Inferior parietal cortex (tissue), 1 donor: Measurements from ENCODE around the gene PCNX2.
"Not testable (repeated sequence)": the region's sequence is repeated elsewhere in the genome, so short reads cannot be mapped to it uniquely, and the experiment has no call there.

Source experiments
- DNase-seq: peaks from one replicate; pipeline ENCODE4 v3.0.0-alpha.2; 2016; ENCODE audit errors: extremely low spot score

The PCNX2 gene

DNA sequence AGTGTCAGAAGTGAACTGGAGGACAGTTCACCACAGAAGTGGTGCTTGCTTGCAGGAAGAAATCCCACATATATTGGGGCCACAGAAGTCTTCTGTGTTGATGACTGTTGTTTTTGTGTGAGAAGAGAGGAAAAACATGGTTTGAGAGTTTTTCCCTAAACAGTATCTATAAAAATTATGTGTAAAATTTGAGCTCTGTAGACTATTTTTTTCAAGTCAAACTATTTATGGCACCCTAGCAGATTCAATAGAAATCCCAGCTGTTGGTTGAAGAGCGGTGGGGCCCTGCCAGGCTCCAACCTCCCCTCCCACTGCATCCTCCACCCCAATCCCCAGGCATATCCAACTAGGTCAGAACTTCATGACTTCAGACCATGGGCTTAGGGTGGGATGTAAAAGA, 283.5 kb downstream of the PCNX2 start:
- DNase-seq: no peak

- DNase-seq: no peak
Measured at GRCh38 chr1:233010146-233010545, 285.4 kb downstream of the PCNX2 start.

- no peak for DNase-seq
Measured at GRCh38 chr1:233006541-233006973, 289.0 kb downstream of the PCNX2 start.

DNA sequence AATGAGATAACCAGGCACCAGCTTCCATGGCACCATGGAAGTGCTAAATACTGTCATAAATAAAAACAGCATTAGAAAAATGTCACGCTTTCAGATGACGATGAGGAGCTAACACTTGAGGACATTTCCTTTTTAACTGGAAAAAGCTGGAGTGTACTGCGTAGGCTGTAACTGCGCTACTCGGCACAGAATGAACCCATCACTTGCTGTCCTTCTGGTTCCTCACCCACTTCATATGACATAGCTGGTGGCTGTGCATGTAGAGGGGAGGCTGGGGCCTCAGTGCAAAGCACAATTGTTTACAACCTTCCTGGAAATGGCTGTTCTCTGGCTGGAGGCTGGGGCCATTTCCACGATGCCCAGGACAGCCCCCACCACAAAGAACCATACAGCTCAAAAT, 289.4 kb downstream of the PCNX2 start:
- no peak for DNase-seq

DNA sequence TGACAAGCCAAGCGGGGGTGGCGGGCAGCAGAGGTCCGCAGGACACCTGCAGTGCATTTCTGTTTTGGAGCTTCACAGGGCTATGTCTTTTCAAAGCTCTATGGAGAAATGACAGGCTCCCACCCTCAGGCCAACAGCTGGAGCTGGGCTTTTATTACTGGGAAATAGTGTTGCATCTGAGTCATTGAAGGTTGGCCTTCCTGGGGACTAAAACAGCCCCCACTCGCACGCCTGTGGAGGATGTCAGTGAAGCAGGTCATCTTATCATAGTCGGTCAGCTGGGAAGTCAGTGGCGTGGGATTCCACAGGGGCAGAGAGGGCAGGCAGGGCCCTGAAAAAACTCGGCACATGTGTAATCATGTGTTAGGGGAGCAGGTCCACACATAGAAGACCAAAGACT, 289.8 kb downstream of the PCNX2 start:
- no peak for DNase-seq

- DNase-seq: no peak
Measured at GRCh38 chr1:233005156-233005555, 290.4 kb downstream of the PCNX2 start.

DNA sequence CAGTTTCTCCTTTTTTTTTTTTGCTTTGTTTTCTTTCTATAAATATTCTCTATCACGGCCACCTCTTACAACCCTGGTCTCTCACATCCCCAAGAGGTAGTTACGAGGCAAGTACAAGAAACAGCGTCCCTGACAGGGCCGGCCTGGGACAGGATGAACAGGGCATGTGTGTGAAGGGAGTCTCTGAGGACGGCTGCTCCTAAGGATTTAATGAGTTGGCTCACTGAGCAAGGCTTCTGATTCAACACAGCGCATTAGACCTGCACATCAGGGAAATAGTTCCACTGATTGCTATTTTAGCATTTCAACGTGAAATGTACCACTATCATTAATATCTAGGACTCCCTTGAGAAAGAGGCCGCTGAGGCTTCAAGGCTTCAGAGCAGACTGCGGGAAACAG, 291.1 kb downstream of the PCNX2 start:
- DNase-seq: no peak

- DNase-seq: not testable (repeated sequence)
Measured at GRCh38 chr1:233003638-233004037, 291.9 kb downstream of the PCNX2 start.

DNA sequence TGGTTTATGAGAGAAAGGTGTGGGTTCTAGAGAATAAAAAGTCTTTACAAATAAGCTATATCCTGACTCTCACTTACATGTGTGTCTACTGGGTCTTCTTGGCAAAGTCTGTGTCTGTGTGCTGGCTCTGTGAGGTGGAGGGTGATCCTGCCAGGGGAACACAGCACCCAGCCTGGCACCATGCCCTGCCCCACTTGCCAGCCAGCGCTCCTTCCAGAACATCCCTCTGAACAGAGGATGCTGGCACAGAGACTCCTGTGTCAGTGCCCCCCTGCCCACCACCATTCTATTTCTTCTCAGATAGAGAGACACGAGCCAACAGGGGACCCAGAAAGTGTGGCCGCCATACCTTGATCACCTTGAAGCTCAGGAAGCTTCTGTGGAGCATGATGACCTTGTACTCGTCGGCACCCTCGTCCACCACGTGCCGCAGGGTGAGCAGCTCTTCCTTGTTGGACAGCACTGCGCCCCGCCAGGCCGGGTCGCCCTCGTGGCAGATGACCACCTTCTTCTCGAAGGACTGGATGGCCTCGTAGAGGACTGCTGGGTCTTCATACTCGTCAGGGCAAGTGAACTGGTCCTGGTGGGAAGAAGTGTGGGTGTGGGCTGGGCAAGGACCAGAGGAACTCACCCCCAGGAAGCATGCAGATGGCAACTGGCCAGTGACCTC, 295.4 kb downstream of the PCNX2 start:
- DNase-seq: no peak

DNA sequence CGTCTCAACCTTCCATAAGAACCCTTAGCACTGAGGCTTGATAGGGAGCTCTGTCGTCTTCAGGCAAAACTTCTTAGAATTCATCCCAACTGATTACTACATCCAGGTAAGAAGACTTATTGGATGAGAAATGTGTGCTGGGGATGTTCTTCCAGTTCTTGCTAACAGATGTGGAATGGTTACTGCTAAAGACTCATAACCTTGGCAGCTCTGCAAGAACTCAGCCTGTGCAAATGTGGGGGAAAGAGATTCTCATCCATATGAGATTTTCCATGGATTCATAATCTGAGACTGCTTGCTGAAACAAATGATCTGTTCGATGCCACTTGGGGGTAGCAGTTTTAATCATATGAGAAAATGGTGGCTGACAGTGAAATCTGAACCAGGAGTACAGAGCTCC, 296.9 kb downstream of the PCNX2 start:
- no peak for DNase-seq

DNA sequence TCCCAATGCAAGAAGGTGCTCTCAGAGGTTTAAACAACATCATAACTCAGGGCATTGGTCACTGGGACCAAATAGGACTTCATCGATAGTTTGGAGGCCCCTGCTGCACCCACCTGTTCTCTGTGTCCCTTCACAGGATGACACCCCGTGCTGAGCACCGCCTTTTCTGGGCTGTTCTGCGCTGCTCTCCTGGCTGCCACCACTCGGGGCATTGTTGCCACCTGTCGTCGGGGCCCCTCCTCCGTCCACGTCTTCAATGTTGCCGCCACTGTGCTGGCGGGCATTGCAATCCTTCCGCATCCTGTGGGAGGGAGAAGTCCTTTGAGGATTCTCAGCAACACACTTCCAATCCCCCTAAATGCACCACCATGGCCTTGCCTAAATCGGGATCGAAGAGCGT, 297.4 kb downstream of the PCNX2 start:
- no peak for DNase-seq

GRCh38 chr1:232996143-232996542, 299.4 kb downstream of the PCNX2 start:
- no peak for DNase-seq

DNA sequence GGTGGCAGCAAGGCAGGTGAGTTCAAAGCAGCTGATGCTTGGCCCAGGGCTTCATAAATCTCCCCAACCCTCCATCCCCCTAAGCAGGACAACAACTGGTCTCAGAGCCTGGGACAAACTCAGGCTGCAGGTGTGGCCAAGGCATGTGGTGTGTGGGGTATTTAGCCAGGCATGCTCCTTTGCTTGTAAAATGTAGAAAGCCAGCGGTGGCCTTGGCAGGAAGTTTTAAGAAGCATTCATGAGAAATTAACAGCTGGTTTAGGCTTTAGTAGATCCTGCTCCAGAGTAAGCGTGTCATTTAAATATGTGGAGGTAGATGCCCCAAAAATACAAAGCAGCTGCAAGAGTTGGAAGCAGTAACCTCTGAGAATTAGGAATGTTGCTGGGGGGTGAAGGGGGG, 300.3 kb downstream of the PCNX2 start:
- DNase-seq: no peak

DNA sequence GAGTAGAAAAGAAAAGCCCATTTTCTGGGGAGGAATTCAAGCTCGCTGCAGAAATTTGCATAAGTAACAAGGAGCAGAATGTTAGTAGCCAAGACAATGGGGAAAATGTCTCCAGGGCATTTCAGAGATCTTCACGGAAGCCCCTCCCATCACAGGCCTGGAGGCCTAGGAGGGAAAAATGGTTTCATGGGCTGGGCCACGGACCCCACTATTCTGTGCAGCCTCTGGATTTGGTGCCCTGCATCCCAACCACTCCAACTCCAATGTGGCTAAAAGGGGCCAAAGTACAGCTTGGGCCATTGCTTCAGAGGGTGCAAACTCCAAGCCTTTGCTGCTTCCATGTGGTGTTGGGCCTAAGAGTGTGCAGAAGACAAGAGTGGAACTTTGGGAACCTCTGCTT, 302.0 kb downstream of the PCNX2 start:
- no peak for DNase-seq

DNA sequence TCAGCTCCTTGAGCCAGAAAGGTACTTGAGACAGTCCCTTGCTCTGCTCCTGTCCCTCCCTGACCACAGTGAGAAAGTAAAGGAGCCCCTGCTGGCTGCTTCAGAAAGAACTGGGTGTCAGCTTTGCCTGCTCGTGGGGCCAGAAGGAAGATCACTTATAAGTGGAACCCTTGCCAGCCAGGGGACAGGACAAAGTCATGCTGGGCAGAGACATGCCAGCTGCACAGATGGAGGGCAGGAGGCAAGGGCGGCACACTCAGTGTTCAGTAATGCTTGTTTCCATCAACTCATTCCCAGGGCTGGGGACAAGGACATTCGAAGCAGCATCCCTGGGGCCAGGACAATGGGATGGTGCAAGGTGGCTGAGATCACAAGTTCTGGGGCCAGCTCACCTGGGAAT, 303.3 kb downstream of the PCNX2 start:
- no peak for DNase-seq

DNA sequence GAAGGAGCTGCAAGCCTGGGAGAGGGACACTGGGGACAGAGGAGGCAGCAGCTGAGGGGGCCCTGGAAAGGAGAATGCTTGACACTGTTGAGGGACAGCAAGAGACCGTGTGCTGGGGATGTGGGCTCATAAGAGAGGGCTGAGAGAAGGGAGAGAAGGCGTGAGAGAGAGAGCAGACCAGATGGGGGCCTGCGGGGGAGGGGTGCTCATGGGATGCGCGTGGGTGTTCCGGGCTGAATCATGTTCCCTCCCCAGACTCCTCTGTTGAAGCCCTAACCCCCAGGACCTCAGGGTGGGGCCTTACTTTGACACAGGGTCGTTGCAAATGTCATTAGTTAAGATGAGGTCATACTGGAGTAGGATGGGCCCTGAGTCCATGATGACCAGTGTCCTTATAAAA, 304.3 kb downstream of the PCNX2 start:
- DNase-seq: no peak

DNA sequence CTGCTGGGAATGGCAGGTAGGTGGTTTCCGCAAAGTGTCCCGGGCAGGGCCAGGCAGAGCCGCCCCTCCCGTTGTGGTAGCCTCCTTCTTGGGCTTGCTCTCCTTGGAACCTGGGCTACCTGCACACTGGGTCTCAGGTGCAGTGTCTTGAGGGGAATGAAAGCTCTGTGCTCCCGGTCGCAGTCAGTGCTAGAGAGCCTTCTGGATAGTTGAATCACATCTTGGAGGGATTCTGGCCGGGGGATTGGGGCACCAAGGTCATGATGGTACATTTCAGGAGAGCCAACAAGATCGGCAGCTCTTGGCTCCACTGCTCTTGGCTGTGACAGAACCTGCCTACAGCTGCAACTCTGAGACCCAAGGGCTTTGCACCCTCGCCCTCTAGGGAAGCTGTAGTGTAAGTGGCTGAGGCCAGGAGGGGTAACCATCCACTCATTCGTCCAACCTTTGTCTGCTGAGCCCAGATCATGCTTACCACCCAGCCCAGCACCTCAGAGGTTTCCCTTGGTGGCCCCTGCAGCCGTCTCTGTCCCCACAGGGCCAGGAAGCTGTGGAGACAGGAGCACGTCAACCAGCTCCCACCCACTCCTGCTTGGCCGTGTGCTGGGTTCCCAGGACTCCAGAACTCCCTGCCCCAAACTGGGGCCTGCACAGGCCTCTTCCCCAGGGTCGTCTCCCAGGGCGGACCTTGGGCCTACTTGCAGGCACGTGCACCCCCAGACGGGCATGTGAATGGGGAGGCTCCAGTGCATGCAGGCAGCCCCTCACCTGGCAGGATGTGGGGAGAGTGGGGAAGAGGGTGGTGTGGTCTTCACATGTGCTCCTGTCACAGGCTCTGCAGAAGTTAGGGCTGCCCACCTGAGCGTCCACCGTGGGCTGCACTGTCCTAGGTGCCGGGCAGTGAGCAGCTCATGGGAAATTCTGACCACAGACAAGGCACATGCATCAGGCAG, 305.1 kb downstream of the PCNX2 start:
- no peak for DNase-seq

DNA sequence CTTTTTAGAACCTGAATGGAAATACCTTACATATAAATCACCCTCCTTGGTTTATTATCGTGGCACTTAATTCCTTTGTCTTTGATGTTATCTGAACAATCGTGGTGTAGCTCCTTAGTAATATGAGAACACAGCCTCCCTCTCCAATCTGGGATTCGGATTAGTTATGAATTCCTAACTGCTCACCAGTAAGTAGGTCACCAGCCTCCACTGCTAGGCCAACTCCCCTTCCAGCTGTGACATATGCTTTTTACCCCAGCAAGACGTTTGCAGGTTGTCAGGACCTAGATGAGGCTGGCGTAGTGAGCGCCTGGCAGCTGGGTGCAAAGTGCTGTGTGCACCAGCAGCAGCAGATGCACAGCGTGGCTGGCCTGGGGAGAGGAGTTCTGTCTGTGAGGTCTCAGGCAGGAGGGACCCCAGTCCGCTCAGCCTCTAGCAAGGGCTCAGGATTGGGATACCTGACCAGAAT, 306.9 kb downstream of the PCNX2 start:
- DNase-seq: no peak

- no peak for DNase-seq
Measured at GRCh38 chr1:232987774-232988140, 307.8 kb downstream of the PCNX2 start.

DNA sequence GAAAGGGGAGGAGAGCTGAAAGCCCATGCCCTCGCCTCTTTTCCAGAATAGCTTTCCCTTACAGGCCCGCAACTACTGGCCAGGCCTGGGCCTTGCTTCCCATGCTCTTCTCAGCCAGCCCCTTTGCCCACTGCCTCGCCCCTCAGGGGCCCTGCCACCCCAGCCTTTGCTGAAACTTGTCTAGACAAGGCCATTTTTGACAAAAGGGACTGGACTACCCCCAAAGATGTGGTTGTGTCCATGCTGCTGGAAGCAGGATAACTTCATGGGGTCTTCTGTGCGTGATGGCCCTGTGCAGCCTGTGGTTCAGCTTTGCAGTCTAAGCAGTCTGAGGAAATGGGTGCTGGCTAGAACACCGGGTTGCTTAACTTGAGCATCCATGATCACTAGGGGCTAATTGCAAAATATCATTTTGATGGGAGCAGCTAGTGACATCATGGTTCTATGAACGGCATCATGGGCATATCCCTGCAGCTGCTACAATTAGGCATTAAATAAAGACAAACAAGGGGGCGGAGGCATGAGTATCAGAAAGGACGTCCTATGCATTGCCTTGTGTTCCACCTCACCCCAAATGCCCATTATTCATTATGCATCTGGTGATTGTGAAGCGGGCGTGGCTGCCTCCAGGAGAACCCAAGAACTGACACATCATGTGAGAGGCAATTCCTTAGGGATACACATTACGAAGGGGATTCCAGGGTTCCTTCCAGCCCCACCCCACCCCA, 308.3 kb downstream of the PCNX2 start:
- DNase-seq: no peak

DNA sequence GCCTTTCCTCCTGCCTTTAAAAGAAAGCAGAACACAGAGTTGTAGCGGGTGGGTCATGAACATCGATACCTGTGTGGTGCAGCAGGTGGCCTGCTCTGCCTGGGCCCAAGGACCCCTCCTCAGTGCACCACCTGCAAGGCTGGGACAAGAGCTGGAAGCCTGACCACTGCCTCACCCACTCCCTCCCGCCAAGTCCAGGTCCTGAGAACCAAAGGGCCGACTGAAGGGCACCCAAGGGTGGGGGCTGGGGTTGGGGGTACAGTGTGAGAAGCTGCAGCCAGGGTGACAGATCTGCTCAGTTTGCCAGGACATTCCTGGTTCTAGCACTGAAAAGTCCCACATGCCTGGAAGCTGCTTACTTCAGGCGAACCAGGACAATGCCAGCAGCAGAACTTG, 309.0 kb downstream of the PCNX2 start:
- DNase-seq: no peak

DNA sequence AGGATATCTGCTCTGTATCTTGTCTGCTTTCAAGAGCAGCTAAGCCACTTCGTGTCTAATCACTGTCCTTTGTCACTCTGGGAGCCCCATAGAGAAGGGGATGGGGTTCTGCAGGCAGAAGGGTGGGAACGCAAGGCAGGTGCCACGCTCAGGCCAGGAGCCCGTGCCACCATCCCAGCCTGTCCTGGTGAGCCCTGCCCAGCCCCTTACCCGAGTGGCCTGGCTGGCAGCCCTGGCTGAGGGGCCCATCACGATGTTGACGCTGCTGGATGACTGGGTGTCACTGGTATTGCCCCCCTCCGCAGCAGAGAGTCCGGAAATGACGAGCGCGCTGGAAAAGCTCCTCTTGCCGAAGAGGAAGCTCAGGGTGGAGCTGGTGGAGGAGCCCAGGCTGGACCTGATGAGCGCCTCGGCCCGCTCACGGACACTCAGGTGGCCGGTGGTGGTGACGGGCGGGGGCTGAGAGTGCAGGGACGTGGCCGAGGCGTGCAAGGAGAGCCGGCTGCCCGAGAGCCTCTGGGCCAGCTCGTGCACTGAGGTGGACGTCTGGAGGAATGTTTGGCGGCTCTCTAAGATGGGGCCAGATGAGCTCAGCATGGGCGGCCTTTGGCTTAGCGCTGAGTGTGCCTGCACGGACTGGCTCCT, 309.5 kb downstream of the PCNX2 start:
- no peak for DNase-seq
